Kidney (tissue), 14 donors: ENCODE data around the gene CCT3. TPM values are rescaled to one million over a fixed set of nuclear protein-coding genes. Genes with fewer than 3 reads are reported as not detected.
A peak's percentile ranks its signal among the peaks of the same experiment; 100 is the strongest.

ENCODE experiments used
- DNase-seq, 5 donors: peaks; one replicate each; pipeline ENCODE4 v3.0.0-alpha.2; 2013 to 2020
- FAIRE-seq: peaks from 2 replicates; lab custom pipeline; 2012; peaks lifted over from hg19 to GRCh38; lab: Jason Lieb, UNC
- H3K27ac ChIP-seq, 2 donors: one replicate each; pipeline ENCODE4 v1.7.0; 2013; ENCODE audit warnings: low read depth in 2 of 2, low read length in 2 of 2, inconsistent platforms in 1 of 2
- H3K27me3 ChIP-seq: one replicate; pipeline ENCODE4 v1.7.1; 2013; ENCODE audit warnings: low read length, inconsistent platforms; ENCODE audit not compliant: control insufficient read depth, insufficient read depth
- H3K36me3 ChIP-seq, 3 donors: one replicate each; pipeline versions ENCODE4 v1.7.0 to v1.7.1; 2013; ENCODE audit warnings: low read length in 3 of 3, control low read depth in 1 of 3, inconsistent platforms in 1 of 3; ENCODE audit not compliant: insufficient read depth in 3 of 3, control insufficient read depth in 2 of 3
- H3K4me1 ChIP-seq, 3 donors: one replicate each; pipeline versions ENCODE4 v1.7.0 to v1.7.1; 2013; ENCODE audit warnings: low read length in 3 of 3, inconsistent platforms in 1 of 3, low read depth in 1 of 3; ENCODE audit not compliant: control insufficient read depth in 2 of 3, insufficient read depth in 2 of 3
- H3K4me3 ChIP-seq, 3 donors: one replicate each; pipeline versions ENCODE4 v1.7.0 to v1.8.1; 2013; ENCODE audit warnings: low read length in 3 of 3, control low read depth in 1 of 3, inconsistent platforms in 1 of 3
- H3K9ac ChIP-seq, 3 donors: one replicate each; pipeline versions ENCODE4 v1.7.0 to v1.7.1; 2013; ENCODE audit warnings: low read length in 3 of 3, control low read depth in 1 of 3, inconsistent platforms in 1 of 3
- H3K9me3 ChIP-seq, 3 donors: one replicate each; pipeline versions ENCODE4 v1.7.0 to v1.7.1; 2013; ENCODE audit warnings: low read length in 3 of 3, control low read depth in 1 of 3, inconsistent platforms in 1 of 3; ENCODE audit not compliant: control insufficient read depth in 2 of 3, insufficient read depth in 1 of 3
- intact Hi-C: fragments of 100-400 bp; cut with DNase I; formaldehyde crosslinking; loops from one replicate; pipeline ENCODE4 v1.11.1; 2022
- polyA plus RNA-seq: library from polyadenylated mRNA; stranded (reverse); fragments of 350-450 nt; fragmentation: Illumina TruSeq; extraction: RNeasy Lipid Tissue Mini Kit (QIAGEN cat#74804); gene quantifications from one replicate; pipeline ENCODE4 v1.2.3, GENCODE V29; 2014; ENCODE audit warnings: low read depth, low replicate concordance; ENCODE audit not compliant: insufficient read depth
- total RNA-seq: library from RNA; stranded (reverse); fragmentation: NEBNext Ultra II Directional; extraction: Animal tissue kit (Norgen Biotek cat#: 25700); gene quantifications from one replicate; pipeline ENCODE4 v1.2.1, GENCODE V29; 2021
- TF ChIP-seq, protein P1 (sequence below): IDR thresholded peaks from 3 replicates; pipeline ENCODE4 v1.5.1; 2012; ENCODE audit warnings: mild to moderate bottlenecking, moderate library complexity, borderline replicate concordance; ENCODE audit not compliant: insufficient read depth; ENCODE audit errors: extremely low read depth
- donor health status: control.
- donor health status: control.
- donor health status: control.
- donor health status: control.
- donor health status: control.
- donor health status: DM: yes; HTN: yes; CAD: no.
- donor health status: Normal renal cell carcinoma (clear cell type).

The CCT3 gene
- total and polyA plus RNA-seq, 2 donors from 2014 or later = 149 to 181 TPM

DNA sequence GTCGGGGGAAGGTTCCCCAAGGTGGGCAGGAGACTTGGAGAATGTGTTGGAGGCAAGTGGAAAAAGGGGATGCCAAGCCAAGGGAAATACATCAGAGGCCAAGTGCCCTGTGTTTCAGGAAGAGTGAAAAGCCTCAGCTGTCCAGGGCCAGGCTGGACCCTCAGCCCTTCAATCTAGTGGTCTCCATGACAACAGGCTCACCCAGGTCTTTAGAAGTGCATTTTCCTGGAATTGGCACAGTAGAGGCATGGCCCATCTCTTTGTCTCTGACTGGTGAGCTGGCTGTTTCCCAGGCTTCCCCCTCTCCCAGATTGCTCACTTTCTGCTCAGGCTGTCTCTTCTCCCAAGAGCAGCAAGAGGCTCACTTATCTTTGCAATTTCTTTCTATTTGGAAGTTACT is 20.5 kb upstream of the CCT3 start:
- TF ChIP-seq, protein P1, sequence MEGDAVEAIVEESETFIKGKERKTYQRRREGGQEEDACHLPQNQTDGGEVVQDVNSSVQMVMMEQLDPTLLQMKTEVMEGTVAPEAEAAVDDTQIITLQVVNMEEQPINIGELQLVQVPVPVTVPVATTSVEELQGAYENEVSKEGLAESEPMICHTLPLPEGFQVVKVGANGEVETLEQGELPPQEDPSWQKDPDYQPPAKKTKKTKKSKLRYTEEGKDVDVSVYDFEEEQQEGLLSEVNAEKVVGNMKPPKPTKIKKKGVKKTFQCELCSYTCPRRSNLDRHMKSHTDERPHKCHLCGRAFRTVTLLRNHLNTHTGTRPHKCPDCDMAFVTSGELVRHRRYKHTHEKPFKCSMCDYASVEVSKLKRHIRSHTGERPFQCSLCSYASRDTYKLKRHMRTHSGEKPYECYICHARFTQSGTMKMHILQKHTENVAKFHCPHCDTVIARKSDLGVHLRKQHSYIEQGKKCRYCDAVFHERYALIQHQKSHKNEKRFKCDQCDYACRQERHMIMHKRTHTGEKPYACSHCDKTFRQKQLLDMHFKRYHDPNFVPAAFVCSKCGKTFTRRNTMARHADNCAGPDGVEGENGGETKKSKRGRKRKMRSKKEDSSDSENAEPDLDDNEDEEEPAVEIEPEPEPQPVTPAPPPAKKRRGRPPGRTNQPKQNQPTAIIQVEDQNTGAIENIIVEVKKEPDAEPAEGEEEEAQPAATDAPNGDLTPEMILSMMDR = no peak
- FAIRE-seq = no peak

DNA sequence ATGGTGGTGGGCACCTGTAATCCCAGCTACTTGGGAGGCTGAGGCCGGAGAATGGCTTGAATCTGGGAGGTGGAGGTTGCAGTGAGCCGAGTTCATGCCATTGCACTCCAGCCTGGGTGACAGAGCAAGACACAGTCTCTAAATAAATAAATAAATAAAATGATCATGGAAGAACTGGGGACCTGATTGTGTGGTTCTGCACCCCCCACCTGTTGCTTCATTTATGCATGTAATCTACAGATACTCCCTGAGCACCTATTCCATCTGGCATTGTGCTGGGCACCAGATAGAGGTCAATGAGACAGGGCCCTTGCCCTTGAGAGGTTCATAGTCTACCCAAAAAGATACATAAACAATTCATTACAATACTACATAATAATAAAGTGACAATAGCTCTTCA is 19.9 kb upstream of the CCT3 start:
- intact Hi-C loops = no loop called here
- FAIRE-seq (no peak), DNase-seq (no peak)
- Histone ChIP-seq H3K4me3 (no peak overlapping the region), H3K4me1 (peaks cover 0 to 5% (median 0%) of the 10 kb centered on the region in 3 donors), H3K27me3 (no peaks in the 10 kb centered on the region), H3K9me3 (no peaks in the 10 kb centered on the region), H3K36me3 (no peaks in the 10 kb centered on the region), H3K27ac (no peak overlapping the region), H3K9ac (no peak overlapping the region)
- TF ChIP-seq, protein P1 = no peak

More for the DNA sequence above, 20.5 kb upstream of the CCT3 start:
- DNase-seq = no peak
- no peak overlapping the region for H3K9ac ChIP-seq
- H3K4me3 ChIP-seq = no peak overlapping the region
- no peaks in the 10 kb centered on the region for H3K27me3 ChIP-seq
- H3K4me1 ChIP-seq = peaks cover 0 to 5% (median 0%) of the 10 kb centered on the region in 3 donors
- H3K27ac ChIP-seq = no peak overlapping the region
- no peaks in the 10 kb centered on the region for H3K36me3 ChIP-seq
- intact Hi-C loops = no loop called here
- no peaks in the 10 kb centered on the region for H3K9me3 ChIP-seq

DNA sequence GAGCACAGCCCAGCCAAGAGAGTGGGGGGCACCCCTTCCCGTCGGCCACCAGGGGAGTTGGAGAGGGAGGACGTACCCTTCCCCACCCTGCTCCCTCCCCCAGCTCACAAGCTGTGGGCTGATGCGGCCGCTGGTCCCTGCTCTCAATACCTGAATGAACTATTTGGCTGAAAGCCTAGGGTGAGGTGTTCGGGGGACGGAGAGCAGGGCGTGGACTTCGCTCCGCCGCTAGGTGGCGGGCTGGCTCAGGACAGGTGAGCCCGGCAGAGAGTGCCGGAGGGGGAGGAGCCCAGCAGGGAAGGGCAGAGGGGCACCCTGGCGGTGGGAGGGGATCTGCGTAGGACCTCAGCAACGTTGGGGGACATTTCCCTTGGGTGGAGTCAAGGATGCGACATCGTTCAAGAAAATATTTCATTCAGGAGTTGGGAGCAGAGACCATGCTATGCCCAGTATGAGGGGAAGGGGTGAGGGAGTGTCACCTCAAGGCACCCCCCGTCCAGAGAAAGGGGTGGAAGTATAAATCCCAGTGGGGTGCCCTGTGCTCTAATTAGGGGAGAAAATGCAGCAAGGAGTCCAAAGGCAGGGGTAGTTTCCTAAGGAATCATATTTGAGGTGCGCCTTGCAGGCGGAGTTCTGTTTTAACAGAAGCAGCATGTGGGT is 18.9 kb upstream of the CCT3 start:
- Histone ChIP-seq H3K9ac (no peak overlapping the region), H3K4me1 (peaks cover 0 to 5% (median 0%) of the 10 kb centered on the region in 3 donors), H3K27ac (no peak overlapping the region), H3K4me3 (peak overlapping the region in 1 of 3 donors; percentile 12), H3K9me3 (no peaks in the 10 kb centered on the region), H3K36me3 (no peaks in the 10 kb centered on the region), H3K27me3 (no peaks in the 10 kb centered on the region)
- FAIRE-seq (no peak), DNase-seq (peak; percentile 71 to 90 (median 80))
- intact Hi-C loops = no loop called here
- TF ChIP-seq, protein P1 = peak; percentile 81
